Erythroblast (primary cell): ENCODE data around the gene DDI1.

Experiments
- GATA1 ChIP-seq: IDR thresholded peaks from 2 replicates; pipeline ENCODE4 v1.6.1; 2011; ENCODE audit warnings: low read depth, mild to moderate bottlenecking, control low read depth, low read length, moderate library complexity
- POLR2A ChIP-seq: IDR thresholded peaks from 2 replicates; pipeline ENCODE4 v1.6.1; 2011; ENCODE audit warnings: mild to moderate bottlenecking, low read length

DNA sequence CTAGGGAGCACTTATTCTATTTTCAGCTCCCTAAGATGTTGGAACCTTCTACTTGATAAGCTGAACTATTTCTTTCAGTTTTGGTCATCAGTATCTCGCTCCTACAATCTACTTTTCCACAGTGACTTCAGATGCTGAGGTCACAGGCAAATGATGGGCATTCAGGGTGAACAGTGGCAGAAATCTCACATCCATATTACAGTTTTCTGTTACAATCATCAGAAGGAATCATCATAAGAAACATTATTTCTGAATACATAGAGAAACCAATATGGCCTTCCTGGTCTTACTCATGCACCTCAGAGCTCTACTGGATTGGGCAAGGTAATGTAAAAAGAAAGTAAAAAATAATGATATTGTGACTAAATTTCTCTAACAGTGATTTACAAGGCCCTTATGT is 39.4 kb upstream of the DDI1 start:
- no peak for TF ChIP-seq POLR2A
- no peak for TF ChIP-seq GATA1
